HepG2 (cell line): ENCODE measurements around the gene CCN6. TPM values are rescaled to one million over a fixed set of nuclear protein-coding genes. Genes with fewer than 3 reads are reported as not detected.

Experiments used
- AKNA ChIP-seq: sonication (generic); formaldehyde crosslinking; IDR thresholded peaks from 2 replicates; pipeline ENCODE4 v1.4.0; 2020; ENCODE audit warnings: missing genetic modification reagents, borderline replicate concordance
- CBX2 ChIP-seq, 2 experiments: fragments of 200-600 bp in 1 of 2; sonication (generic); formaldehyde crosslinking in 1 of 2; IDR thresholded peaks; 2 replicates each; pipeline versions ENCODE4 v1.7.0 to v1.8.1; 2018 to 2022; ENCODE audit warnings: low read depth in 2 of 2, low read length in 1 of 2, mild to moderate bottlenecking in 1 of 2, missing genetic modification reagents in 1 of 2
- CSRNP2 ChIP-seq: sonication (generic); formaldehyde crosslinking; conservative IDR thresholded peaks from 2 replicates; pipeline ENCODE4 v1.8.0; 2022; ENCODE audit warnings: low read depth, missing genetic modification reagents
- SAFB2 ChIP-seq: sonication (generic); formaldehyde crosslinking; IDR thresholded peaks from 2 replicates; pipeline ENCODE4 v1.5.1; 2020; ENCODE audit warnings: missing genetic modification reagents, low read depth, mild to moderate bottlenecking, borderline replicate concordance
- ZNF639 ChIP-seq: conservative IDR thresholded peaks from 2 replicates; pipeline ENCODE4 v1.6.1; 2018; ENCODE audit warnings: missing genetic modification reagents
- polyA plus RNA-seq, 8 experiments: library from polyadenylated mRNA; depleted of rRNA in 3 of 8; stranded (reverse) in 7 of 8; unstranded in 1 of 8; fragments of >200 nt; fragmentation: Illumina TruSeq in 4 of 8; extraction: Trizol in 4 of 8; gene quantifications; 2 replicates each; pipeline versions ENCODE4 v1.2.1 to v1.2.3, GENCODE V29; 2011 to 2016; ENCODE audit warnings: low read depth in 4 of 8, missing spikeins in 1 of 8, mixed read lengths in 1 of 8; ENCODE audit not compliant: insufficient read depth in 1 of 8
- total RNA-seq, 5 experiments: library from RNA; depleted of rRNA; stranded (reverse); fragments of >200 nt; fragmentation: Illumina TruSeq; extraction: Trizol; gene quantifications; 2 replicates each; pipeline ENCODE4 v1.2.3, GENCODE V29; 2016; ENCODE audit warnings: low read depth in 1 of 5

The CCN6 gene
- total and polyA plus RNA-seq, 2 of the 13 experiments (the other 11 are each of a cell fraction or from before 2014, with no cell fraction given), result not detected

GRCh38 chr6:112017760-112018537 is 36.0 kb upstream of the CCN6 start (continued):
- TF ChIP-seq CBX2 (IDR thresholded peaks at IDR 0.05; ENCODE audit: low read depth, low read length) (peak; percentile 95), CBX2 (CRISPR knock-in tag; IDR thresholded peaks at IDR 0.05; ENCODE audit: low read depth) (no peak), ZNF639 (0 out of 2 replicates have a peak, but pooled peaks have one; percentile 28), AKNA (no peak), CSRNP2 (no peak), SAFB2 (CRISPR knock-in tag) (no peak)
